Endothelial cell of umbilical vein (primary cell): ENCODE results near the gene TTL. TPM values are rescaled to one million over a fixed set of nuclear protein-coding genes. Genes with fewer than 3 reads are reported as not detected.
"Not testable (repeated sequence)": the region's sequence is repeated elsewhere in the genome, so short reads cannot be mapped to it uniquely, and the experiment has no call there.

Source experiments
- BruUV-seq: library from RNA; stranded (reverse); fragments of 400-500 nt; replicated peaks from 2 replicates; lab custom pipeline; 2021; lab: Mats Ljungman, UMichigan
- CTCF ChIA-PET: fragments of 300-600, 350-600 bp; sonication (Branson Sonifier 250); formaldehyde crosslinking; loops from one replicate; lab custom pipeline; 2021; ENCODE audit warnings: antibody characterized with exemption, inconsistent platforms; lab: Charles Lee
- POLR2A ChIA-PET: fragments of 300-600, 350-600 bp; sonication (Branson Sonifier 250); formaldehyde crosslinking; loops from one replicate; lab custom pipeline; 2021; ENCODE audit warnings: antibody characterized with exemption, inconsistent platforms; lab: Charles Lee
- DNase-seq: peaks from one replicate; pipeline ENCODE4 v3.0.0-alpha.2; 2011; ENCODE audit warnings: low read depth, low spot score
- FAIRE-seq: peaks from 2 replicates; lab custom pipeline; 2011; peaks lifted over from hg19 to GRCh38; lab: Jason Lieb, UNC
- H2AFZ ChIP-seq: 2 replicates; pipeline ENCODE4 v1.6.0; 2012; ENCODE audit warnings: low read depth, low read length, control low read depth, inconsistent platforms
- H3K27ac ChIP-seq: 2 replicates; pipeline ENCODE4 v1.5.1; 2011; ENCODE audit warnings: low read depth, mild to moderate bottlenecking, control low read depth, low read length, moderate library complexity; ENCODE audit not compliant: insufficient read depth
- H3K27me3 ChIP-seq, 2 experiments: 2 replicates each; pipeline versions ENCODE4 v1.6.0 to v1.6.1; 2011; ENCODE audit warnings: low read length in 2 of 2, mixed read lengths in 1 of 2; ENCODE audit not compliant: control insufficient read depth in 2 of 2, insufficient read depth in 2 of 2
- H3K36me3 ChIP-seq, 2 experiments: 2 replicates in 1 of 2; 3 replicates in 1 of 2; pipeline ENCODE4 v1.5.1; 2011; ENCODE audit warnings: low read length in 2 of 2, mild to moderate bottlenecking in 1 of 2, moderate library complexity in 1 of 2; ENCODE audit not compliant: control insufficient read depth in 2 of 2, insufficient read depth in 2 of 2; ENCODE audit errors: extremely low read depth in 1 of 2
- H3K4me1 ChIP-seq: 3 replicates; pipeline ENCODE4 v1.5.1; 2011; ENCODE audit warnings: mild to moderate bottlenecking, low read length; ENCODE audit not compliant: control insufficient read depth, insufficient read depth; ENCODE audit errors: extremely low read depth
- H3K4me2 ChIP-seq: 2 replicates; pipeline ENCODE4 v1.6.1; 2011; ENCODE audit warnings: low read length, control low read depth, mixed read lengths; ENCODE audit not compliant: insufficient read depth
- H3K4me3 ChIP-seq, 3 experiments: fragments of 200-600 bp in 1 of 3; sonication (generic), shearing (Covaris generic) in 1 of 3; replicated peaks in 1 of 3; 2 replicates each; pipeline ENCODE4 v1.5.1; 2011 to 2016; ENCODE audit warnings: control low read depth in 3 of 3, low read length in 3 of 3, mild to moderate bottlenecking in 2 of 3, inconsistent platforms in 1 of 3, low read depth in 1 of 3, moderate library complexity in 1 of 3; ENCODE audit not compliant: insufficient read depth in 1 of 3
- H3K79me2 ChIP-seq: 2 replicates; pipeline ENCODE4 v1.6.0; 2012; ENCODE audit warnings: low read length, inconsistent platforms; ENCODE audit not compliant: control insufficient read depth, insufficient read depth
- H3K9ac ChIP-seq: replicated peaks from 2 replicates; pipeline ENCODE3; 2011; ENCODE audit warnings: low read length, control low read depth; ENCODE audit not compliant: insufficient read depth; ENCODE audit errors: extremely low read depth
- H3K9me1 ChIP-seq: replicated peaks from 3 replicates; pipeline ENCODE4 v1.6.0; 2011; ENCODE audit warnings: mild to moderate bottlenecking, low read length; ENCODE audit not compliant: control insufficient read depth, insufficient read depth; ENCODE audit errors: extremely low read depth
- H3K9me3 ChIP-seq: replicated peaks from 2 replicates; pipeline ENCODE4 v1.5.1; 2012; ENCODE audit warnings: low read length, inconsistent platforms; ENCODE audit not compliant: control insufficient read depth, insufficient read depth
- H4K20me1 ChIP-seq: replicated peaks from 2 replicates; pipeline ENCODE3; 2011; ENCODE audit warnings: mild to moderate bottlenecking, low read length; ENCODE audit not compliant: control insufficient read depth, insufficient read depth; ENCODE audit errors: extremely low read depth
- CTCF ChIP-seq, 2 donors: IDR thresholded peaks; 1 replicate in 1 of 2; 2 replicates in 1 of 2; pipeline ENCODE4 v1.5.1; 2011; ENCODE audit warnings: low read length in 2 of 2, mild to moderate bottlenecking in 2 of 2, moderate library complexity in 2 of 2, control low read depth in 1 of 2, inconsistent platforms in 1 of 2, low read depth in 1 of 2; ENCODE audit not compliant: insufficient read depth in 1 of 2; ENCODE audit errors: extremely low read depth in 1 of 2
- dilution Hi-C: fragments of 300-500 bp; cut with MboI; formaldehyde crosslinking; loops from one replicate; pipeline ENCODE4 v1.15.0; 2019; ENCODE audit warnings: low sequenced_read_pairs; ENCODE audit not compliant: extremely low pct_ligation_motif_present
- intact Hi-C: fragments of 100-400 bp; cut with micrococcal nuclease; formaldehyde crosslinking; loops from one replicate; pipeline ENCODE4 v1.10.0; 2022
- polyA plus RNA-seq, 4 experiments: library from polyadenylated mRNA; depleted of rRNA in 3 of 4; stranded (reverse) in 3 of 4; unstranded in 1 of 4; fragments of >200 nt; gene quantifications; 2 replicates each; pipeline versions ENCODE4 v1.2.1 to v1.2.3, GENCODE V29; 2011 to 2012; ENCODE audit warnings: missing spikeins in 1 of 4
- total RNA-seq: library from RNA; stranded (reverse); gene quantifications from 2 replicates; pipeline ENCODE4 v1.2.3, GENCODE V29; 2021

TTL gene
- total and polyA plus RNA-seq, 2 donors (not counting 3 experiments of a cell fraction or from before 2014, with no cell fraction given) = 21.9 to 66.8 TPM

- H3K36me3 ChIP-seq, H3K4me3 ChIP-seq, BruUV-seq, H3K4me1 ChIP-seq, FAIRE-seq, dilution Hi-C loops, H2AFZ ChIP-seq, H3K27ac ChIP-seq, POLR2A ChIA-PET, H3K9me1 ChIP-seq, H3K79me2 ChIP-seq, H3K9me3 ChIP-seq, H4K20me1 ChIP-seq, H3K9ac ChIP-seq, H3K27me3 ChIP-seq, H3K4me2 ChIP-seq: not testable (repeated sequence)
- TF ChIP-seq CTCF (IDR thresholded peaks at IDR 0.05; ENCODE audit: extremely low read depth in 1 of 2, insufficient read depth in 1 of 2, low read depth in 1 of 2, low read length in 2 of 2) = peak; percentile 6 to 13
- peak; percentile 64 for DNase-seq
- CTCF ChIA-PET = interaction anchor here (0.6 to 1.1 kb wide), 10 partner anchors 9 to 241 kb away, joined by 3 to 20 read pairs (median 4); no protein-coding TSS in a partner anchor
- intact Hi-C loops = loop anchor here (5.0 kb wide), 1 partner anchor 379 kb away; no protein-coding TSS in a partner anchor
Observed at GRCh38 chr2:112500850-112501484, 19.0 kb downstream of the TTL start.

GRCh38 chr2:112509239-112509998 lies 27.5 kb downstream of the TTL start:
- intact Hi-C loops, DNase-seq, H3K36me3 ChIP-seq, H4K20me1 ChIP-seq, POLR2A ChIA-PET, dilution Hi-C loops, BruUV-seq, H3K4me3 ChIP-seq, H3K9ac ChIP-seq, H3K4me2 ChIP-seq, H3K27me3 ChIP-seq, H3K4me1 ChIP-seq, H3K9me3 ChIP-seq, FAIRE-seq, H2AFZ ChIP-seq, H3K27ac ChIP-seq, H3K9me1 ChIP-seq, H3K79me2 ChIP-seq: not testable (repeated sequence)
- CTCF ChIA-PET = interaction anchor here (0.9 to 1.1 kb wide), 2 partner anchors 9 to 11 kb away, joined by 4 to 5 read pairs; no protein-coding TSS in a partner anchor
